Liver (tissue), 2 donors: ENCODE measurements around the gene DCXR.
A peak's percentile ranks its signal among the peaks of the same experiment; 100 is the strongest.

ENCODE experiments used
- GABPA ChIP-seq, 2 donors: IDR thresholded peaks in 1 of 2; conservative IDR thresholded peaks in 1 of 2; 2 replicates each; pipeline ENCODE4 v1.6.1; 2016; ENCODE audit warnings: antibody characterized with exemption in 2 of 2, mild to moderate bottlenecking in 1 of 2, moderate library complexity in 1 of 2
- TAF1 ChIP-seq: conservative IDR thresholded peaks from 2 replicates; pipeline ENCODE4 v1.6.1; 2016; ENCODE audit warnings: antibody characterized with exemption, mild to moderate bottlenecking
- donor health status: healthy.

GRCh38 chr17:82051776-82052637 is 14.5 kb upstream of the DCXR start, which contains the start of the genes GPS1 and RFNG:
- TF ChIP-seq TAF1: no peak
- TF ChIP-seq GABPA (IDR thresholded peaks at IDR 0.05 in 1 of 2, conservative IDR thresholded peaks at IDR 0.05 in 1 of 2): peak; percentile 63 to 88
